ENCODE results near the gene LMNA.

DNA sequence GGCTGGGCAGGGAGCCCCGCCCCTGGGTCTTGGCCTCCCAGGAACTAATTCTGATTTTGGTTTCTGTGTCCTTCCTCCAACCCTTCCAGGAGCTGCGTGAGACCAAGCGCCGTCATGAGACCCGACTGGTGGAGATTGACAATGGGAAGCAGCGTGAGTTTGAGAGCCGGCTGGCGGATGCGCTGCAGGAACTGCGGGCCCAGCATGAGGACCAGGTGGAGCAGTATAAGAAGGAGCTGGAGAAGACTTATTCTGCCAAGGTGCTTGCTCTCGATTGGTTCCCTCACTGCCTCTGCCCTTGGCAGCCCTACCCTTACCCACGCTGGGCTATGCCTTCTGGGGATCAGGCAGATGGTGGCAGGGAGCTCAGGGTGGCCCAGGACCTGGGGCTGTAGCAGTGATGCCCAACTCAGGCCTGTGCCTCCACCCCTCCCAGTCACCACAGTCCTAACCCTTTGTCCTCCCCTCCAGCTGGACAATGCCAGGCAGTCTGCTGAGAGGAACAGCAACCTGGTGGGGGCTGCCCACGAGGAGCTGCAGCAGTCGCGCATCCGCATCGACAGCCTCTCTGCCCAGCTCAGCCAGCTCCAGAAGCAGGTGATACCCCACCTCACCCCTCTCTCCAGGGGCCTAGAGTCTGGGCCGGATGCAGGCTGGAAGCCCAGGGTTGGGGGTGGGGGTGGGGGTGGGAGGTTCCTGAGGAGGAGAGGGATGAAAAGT lies 20.4 kb downstream of the LMNA start:
- no peak for TF ChIP-seq EZH2phosphoT487 (IDR thresholded peaks at IDR 0.05; ENCODE audit: borderline replicate concordance, low read length)
- TF ChIP-seq, protein P1, sequence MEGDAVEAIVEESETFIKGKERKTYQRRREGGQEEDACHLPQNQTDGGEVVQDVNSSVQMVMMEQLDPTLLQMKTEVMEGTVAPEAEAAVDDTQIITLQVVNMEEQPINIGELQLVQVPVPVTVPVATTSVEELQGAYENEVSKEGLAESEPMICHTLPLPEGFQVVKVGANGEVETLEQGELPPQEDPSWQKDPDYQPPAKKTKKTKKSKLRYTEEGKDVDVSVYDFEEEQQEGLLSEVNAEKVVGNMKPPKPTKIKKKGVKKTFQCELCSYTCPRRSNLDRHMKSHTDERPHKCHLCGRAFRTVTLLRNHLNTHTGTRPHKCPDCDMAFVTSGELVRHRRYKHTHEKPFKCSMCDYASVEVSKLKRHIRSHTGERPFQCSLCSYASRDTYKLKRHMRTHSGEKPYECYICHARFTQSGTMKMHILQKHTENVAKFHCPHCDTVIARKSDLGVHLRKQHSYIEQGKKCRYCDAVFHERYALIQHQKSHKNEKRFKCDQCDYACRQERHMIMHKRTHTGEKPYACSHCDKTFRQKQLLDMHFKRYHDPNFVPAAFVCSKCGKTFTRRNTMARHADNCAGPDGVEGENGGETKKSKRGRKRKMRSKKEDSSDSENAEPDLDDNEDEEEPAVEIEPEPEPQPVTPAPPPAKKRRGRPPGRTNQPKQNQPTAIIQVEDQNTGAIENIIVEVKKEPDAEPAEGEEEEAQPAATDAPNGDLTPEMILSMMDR (IDR thresholded peaks at IDR 0.05; ENCODE audit: low read depth, low read length, poor library complexity, severe bottlenecking): no peak
